ENCODE measurements around the gene SLC24A3. TPM values are rescaled to one million over a fixed set of nuclear protein-coding genes. Genes with fewer than 3 reads are reported as not detected.

SLC24A3 gene
- total and polyA plus RNA-seq, 2 donors from 2014 or later: 0.86 to 5.2 TPM

DNA sequence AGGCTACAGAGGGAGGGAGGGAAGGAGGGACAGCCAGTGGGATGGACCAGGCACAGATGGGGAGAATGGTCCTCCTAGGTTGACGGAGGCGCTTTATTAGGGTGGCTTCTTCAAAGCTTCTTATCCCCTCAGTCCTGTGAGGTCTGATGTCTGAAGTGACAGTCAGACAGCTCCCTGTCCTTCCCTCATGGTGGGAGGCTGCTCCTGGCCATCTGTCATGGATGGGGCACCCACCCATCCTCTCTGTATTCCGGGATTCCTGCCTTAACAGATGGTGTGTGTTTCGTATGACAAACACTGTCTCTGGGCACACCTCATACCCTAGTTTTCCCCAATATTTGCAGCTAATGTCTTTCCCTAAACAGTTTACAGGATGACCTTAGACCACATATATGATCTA lies 553.5 kb downstream of the SLC24A3 start:
- DNase-seq: no peak
- no peaks in the 10 kb centered on the region for H3K27me3 ChIP-seq (ENCODE audit: control insufficient read depth, insufficient read depth, low read length)
- H3K9me3 ChIP-seq (ENCODE audit: control insufficient read depth in 2 of 3, insufficient read depth in 1 of 3, low read length in 3 of 3): no peaks in the 10 kb centered on the region
- H3K27ac ChIP-seq (ENCODE audit: low read depth in 2 of 2, low read length in 2 of 2): no peak overlapping the region
- H3K4me3 ChIP-seq (ENCODE audit: low read length in 3 of 3): no peak overlapping the region
- H3K4me1 ChIP-seq (ENCODE audit: control insufficient read depth in 2 of 3, insufficient read depth in 2 of 3, low read depth in 1 of 3, low read length in 3 of 3): peaks cover 0 to 6% (median 4%) of the 10 kb centered on the region in 3 donors
- TF ChIP-seq, protein P1, sequence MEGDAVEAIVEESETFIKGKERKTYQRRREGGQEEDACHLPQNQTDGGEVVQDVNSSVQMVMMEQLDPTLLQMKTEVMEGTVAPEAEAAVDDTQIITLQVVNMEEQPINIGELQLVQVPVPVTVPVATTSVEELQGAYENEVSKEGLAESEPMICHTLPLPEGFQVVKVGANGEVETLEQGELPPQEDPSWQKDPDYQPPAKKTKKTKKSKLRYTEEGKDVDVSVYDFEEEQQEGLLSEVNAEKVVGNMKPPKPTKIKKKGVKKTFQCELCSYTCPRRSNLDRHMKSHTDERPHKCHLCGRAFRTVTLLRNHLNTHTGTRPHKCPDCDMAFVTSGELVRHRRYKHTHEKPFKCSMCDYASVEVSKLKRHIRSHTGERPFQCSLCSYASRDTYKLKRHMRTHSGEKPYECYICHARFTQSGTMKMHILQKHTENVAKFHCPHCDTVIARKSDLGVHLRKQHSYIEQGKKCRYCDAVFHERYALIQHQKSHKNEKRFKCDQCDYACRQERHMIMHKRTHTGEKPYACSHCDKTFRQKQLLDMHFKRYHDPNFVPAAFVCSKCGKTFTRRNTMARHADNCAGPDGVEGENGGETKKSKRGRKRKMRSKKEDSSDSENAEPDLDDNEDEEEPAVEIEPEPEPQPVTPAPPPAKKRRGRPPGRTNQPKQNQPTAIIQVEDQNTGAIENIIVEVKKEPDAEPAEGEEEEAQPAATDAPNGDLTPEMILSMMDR (IDR thresholded peaks at IDR 0.05; ENCODE audit: borderline replicate concordance, extremely low read depth, insufficient read depth): no peak
- no peaks in the 10 kb centered on the region for H3K36me3 ChIP-seq (ENCODE audit: control insufficient read depth in 2 of 3, insufficient read depth in 3 of 3, low read length in 3 of 3)
- intact Hi-C loops (cut with DNase I): no loop called here
- no peak for FAIRE-seq
- H3K9ac ChIP-seq (ENCODE audit: low read length in 3 of 3): no peak overlapping the region

DNA sequence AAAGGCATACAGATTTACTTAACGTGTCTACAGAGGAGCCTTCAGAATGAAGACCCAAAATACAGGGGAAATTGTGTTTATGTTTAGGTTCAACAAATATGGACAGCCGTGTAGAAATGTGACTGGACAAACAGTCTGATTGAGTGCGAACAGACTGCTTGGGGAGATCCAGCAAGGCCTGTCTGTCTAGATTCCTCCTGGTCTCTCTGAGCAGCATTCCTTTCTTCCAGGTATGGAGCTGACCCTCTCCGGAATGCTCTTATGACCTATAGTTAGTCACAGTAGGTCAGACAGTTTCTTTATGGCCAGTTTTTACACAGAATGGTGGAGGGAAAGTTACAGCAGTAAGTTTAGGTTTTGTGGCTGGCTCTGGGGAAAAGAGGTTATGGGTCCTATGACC lies 554.6 kb downstream of the SLC24A3 start:
- H3K4me1 ChIP-seq (ENCODE audit: control insufficient read depth in 2 of 3, insufficient read depth in 2 of 3, low read depth in 1 of 3, low read length in 3 of 3): peaks cover 2 to 6% (median 6%) of the 10 kb centered on the region in 3 donors
- no peaks in the 10 kb centered on the region for H3K27me3 ChIP-seq (ENCODE audit: control insufficient read depth, insufficient read depth, low read length)
- FAIRE-seq (no peak), DNase-seq (no peak)
- intact Hi-C loops (cut with DNase I): no loop called here
- no peaks in the 10 kb centered on the region for H3K9me3 ChIP-seq (ENCODE audit: control insufficient read depth in 2 of 3, insufficient read depth in 1 of 3, low read length in 3 of 3)
- H3K9ac ChIP-seq (ENCODE audit: low read length in 3 of 3): no peak overlapping the region
- no peak overlapping the region for H3K27ac ChIP-seq (ENCODE audit: low read depth in 2 of 2, low read length in 2 of 2)
- H3K36me3 ChIP-seq (ENCODE audit: control insufficient read depth in 2 of 3, insufficient read depth in 3 of 3, low read length in 3 of 3): no peaks in the 10 kb centered on the region
- TF ChIP-seq, protein P1 (IDR thresholded peaks at IDR 0.05; ENCODE audit: borderline replicate concordance, extremely low read depth, insufficient read depth): no peak
- H3K4me3 ChIP-seq (ENCODE audit: low read length in 3 of 3): no peak overlapping the region

DNA sequence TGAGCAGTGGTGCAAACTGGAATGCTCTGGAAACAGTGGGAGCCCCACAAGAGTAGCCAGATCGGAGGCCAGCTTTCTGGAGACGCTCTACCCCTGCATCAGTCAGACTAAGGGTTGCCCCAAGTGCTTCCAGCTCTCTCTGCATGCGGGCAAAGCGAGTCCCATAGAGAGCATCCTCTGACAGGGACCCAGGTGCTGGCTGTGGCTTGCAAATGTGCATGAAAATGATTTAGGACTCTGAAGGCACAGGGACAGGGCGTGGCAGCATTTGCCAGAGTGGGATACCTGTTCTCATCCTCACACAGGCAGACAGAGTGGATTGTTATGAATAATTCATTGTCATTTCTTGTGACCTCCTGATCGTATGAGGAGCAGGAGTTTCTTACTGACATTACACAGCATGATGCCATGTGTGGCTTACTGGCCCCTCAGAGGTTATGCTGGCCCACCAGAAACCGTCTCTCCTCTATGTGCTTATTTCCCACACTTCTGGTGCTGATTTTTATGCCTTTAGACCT lies 555.9 kb downstream of the SLC24A3 start:
- intact Hi-C loops (cut with DNase I): no loop called here
- DNase-seq (no peak), FAIRE-seq (no peak)
- TF ChIP-seq, protein P1 (IDR thresholded peaks at IDR 0.05; ENCODE audit: borderline replicate concordance, extremely low read depth, insufficient read depth): no peak
- H3K36me3 ChIP-seq (ENCODE audit: control insufficient read depth in 2 of 3, insufficient read depth in 3 of 3, low read length in 3 of 3): no peaks in the 10 kb centered on the region
- H3K9ac ChIP-seq (ENCODE audit: low read length in 3 of 3): no peak overlapping the region
- H3K9me3 ChIP-seq (ENCODE audit: control insufficient read depth in 2 of 3, insufficient read depth in 1 of 3, low read length in 3 of 3): no peaks in the 10 kb centered on the region
- no peak overlapping the region for H3K27ac ChIP-seq (ENCODE audit: low read depth in 2 of 2, low read length in 2 of 2)
- peaks cover 2 to 10% (median 8%) of the 10 kb centered on the region in 3 donors for H3K4me1 ChIP-seq (ENCODE audit: control insufficient read depth in 2 of 3, insufficient read depth in 2 of 3, low read depth in 1 of 3, low read length in 3 of 3)
- no peaks in the 10 kb centered on the region for H3K27me3 ChIP-seq (ENCODE audit: control insufficient read depth, insufficient read depth, low read length)
- no peak overlapping the region for H3K4me3 ChIP-seq (ENCODE audit: low read length in 3 of 3)

DNA sequence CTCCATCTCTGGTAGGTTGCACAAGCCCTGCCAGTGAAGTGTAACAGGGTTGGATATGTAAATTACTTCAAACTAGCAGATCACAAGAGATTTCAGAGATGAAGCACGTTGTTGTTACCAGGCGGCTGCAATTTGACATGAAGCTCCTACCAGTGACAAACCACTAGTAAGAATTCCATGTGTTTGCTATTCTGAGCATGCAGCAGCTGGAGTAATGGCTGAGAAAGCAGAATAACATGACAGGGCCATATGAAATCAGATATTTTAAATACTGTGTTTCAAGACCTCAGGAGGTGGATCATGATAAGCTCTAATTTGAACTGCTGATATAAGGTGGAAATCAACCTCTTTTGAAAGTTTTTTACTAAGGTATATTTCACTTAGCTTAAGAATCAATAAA lies 557.1 kb downstream of the SLC24A3 start:
- FAIRE-seq (peak; percentile 8), DNase-seq (no peak)
- TF ChIP-seq, protein P1 (IDR thresholded peaks at IDR 0.05; ENCODE audit: borderline replicate concordance, extremely low read depth, insufficient read depth): no peak
- Histone ChIP-seq H3K9ac (ENCODE audit: low read length in 3 of 3) (no peak overlapping the region), H3K27ac (ENCODE audit: low read depth in 2 of 2, low read length in 2 of 2) (no peak overlapping the region), H3K27me3 (ENCODE audit: control insufficient read depth, insufficient read depth, low read length) (no peaks in the 10 kb centered on the region), H3K4me1 (ENCODE audit: control insufficient read depth in 2 of 3, insufficient read depth in 2 of 3, low read depth in 1 of 3, low read length in 3 of 3) (peaks cover 5 to 8% (median 7%) of the 10 kb centered on the region in 3 donors), H3K36me3 (ENCODE audit: control insufficient read depth in 2 of 3, insufficient read depth in 3 of 3, low read length in 3 of 3) (no peaks in the 10 kb centered on the region), H3K4me3 (ENCODE audit: low read length in 3 of 3) (no peak overlapping the region), H3K9me3 (ENCODE audit: control insufficient read depth in 2 of 3, insufficient read depth in 1 of 3, low read length in 3 of 3) (no peaks in the 10 kb centered on the region)
- intact Hi-C loops (cut with DNase I): no loop called here

Measured in kidney (tissue), 14 donors.